Prostate gland (tissue), 2 donors: ENCODE data around the gene SPRYD7. TPM values are rescaled to one million over a fixed set of nuclear protein-coding genes. Genes with fewer than 3 reads are reported as not detected.

ENCODE experiments used
- DNase-seq: peaks from one replicate; pipeline ENCODE4 v3.0.0-alpha.2; 2019; ENCODE audit warnings: low spot score
- H3K27ac ChIP-seq, 2 donors: fragments of 200-600 bp; sonication (generic); 2 replicates each; pipeline ENCODE4 v1.5.1; 2017 to 2019
- H3K27me3 ChIP-seq: fragments of 200-600 bp; sonication (generic); replicated peaks from 2 replicates; pipeline ENCODE4 v1.5.1; 2019; ENCODE audit not compliant: insufficient read depth
- H3K36me3 ChIP-seq, 2 donors: fragments of 200-600 bp; sonication (generic); 1 replicate in 1 of 2; 2 replicates in 1 of 2; pipeline versions ENCODE4 v1.5.1 to v1.8.1; 2017 to 2019
- H3K4me1 ChIP-seq: fragments of 200-600 bp; sonication (generic); replicated peaks from 2 replicates; pipeline ENCODE4 v1.5.1; 2019
- H3K4me3 ChIP-seq, 2 donors: fragments of 200-600 bp; sonication (generic); 2 replicates each; pipeline ENCODE4 v1.5.1; 2017 to 2019
- H3K9me3 ChIP-seq: fragments of 200-600 bp; sonication (generic); 2 replicates; pipeline ENCODE4 v1.5.1; 2017
- CTCF ChIP-seq, 4 experiments: fragments of 200-600 bp in 2 of 4; fragments of 450-650 bp in 2 of 4; sonication (generic) in 2 of 4; IDR thresholded peaks; 1 replicate in 3 of 4; 2 replicates in 1 of 4; pipeline ENCODE4 v1.5.1; 2016 to 2019; ENCODE audit warnings: antibody characterized with exemption in 4 of 4, mild to moderate bottlenecking in 2 of 4, moderate library complexity in 2 of 4
- POLR2A ChIP-seq: fragments of 450-650 bp; IDR thresholded peaks from one replicate; pipeline ENCODE4 v1.6.1; 2016; ENCODE audit warnings: antibody characterized with exemption, mild to moderate bottlenecking
- POLR2AphosphoS5 ChIP-seq: sonication (generic); formaldehyde crosslinking; IDR thresholded peaks from one replicate; pipeline ENCODE4 v1.6.1; 2017; ENCODE audit warnings: antibody characterized with exemption
- WGBS: methylation state at CpG from one replicate; pipeline ENCODE4 v1.1.5; 2018; 5-methylcytosine and 5-hydroxymethylcytosine counted together
- intact Hi-C: fragments of 100-400 bp; cut with DNase I; formaldehyde crosslinking; loops from one replicate; pipeline ENCODE4 v1.14.2; 2022
- total RNA-seq, 2 donors: library from RNA; depleted of rRNA; stranded (reverse); fragments of >200 nt; gene quantifications; one replicate each; pipeline ENCODE4 v1.1.0, GENCODE V29; 2016

Gene SPRYD7
- total RNA-seq, 2 donors from 2014 or later: 6.9 to 8.4 TPM

GRCh38 chr13:49898792-49899191 is 37.3 kb downstream of the SPRYD7 start:
- no peak for TF ChIP-seq POLR2A
- no peak for TF ChIP-seq CTCF (IDR thresholded peaks at IDR 0.05)
- no peak for TF ChIP-seq POLR2AphosphoS5
- Histone ChIP-seq H3K36me3 (no peaks in the 10 kb centered on the region), H3K4me1 (no peaks in the 10 kb centered on the region), H3K27me3 (no peaks in the 10 kb centered on the region), H3K9me3 (no peaks in the 10 kb centered on the region), H3K4me3 (no peak overlapping the region), H3K27ac (no peak overlapping the region)
- DNase-seq: no peak
- intact Hi-C loops: no loop called here
- 94% methylated on average over 8 of the region's 8 CpGs for WGBS

GRCh38 chr13:49897713-49898112 is 38.4 kb downstream of the SPRYD7 start:
- 88% methylated on average over 3 of the region's 3 CpGs for WGBS
- H3K27me3 ChIP-seq: no peaks in the 10 kb centered on the region
- H3K36me3 ChIP-seq: no peaks in the 10 kb centered on the region
- no peak for DNase-seq
- no peak overlapping the region for H3K27ac ChIP-seq
- no peak overlapping the region for H3K4me3 ChIP-seq
- intact Hi-C loops: no loop called here
- no peak for TF ChIP-seq CTCF (IDR thresholded peaks at IDR 0.05)
- TF ChIP-seq POLR2A: no peak
- H3K9me3 ChIP-seq: no peaks in the 10 kb centered on the region
- no peaks in the 10 kb centered on the region for H3K4me1 ChIP-seq

GRCh38 chr13:49895826-49896225 is 40.3 kb downstream of the SPRYD7 start:
- H3K4me3 ChIP-seq: no peak overlapping the region
- H3K9me3 ChIP-seq: no peaks in the 10 kb centered on the region
- H3K4me1 ChIP-seq: no peaks in the 10 kb centered on the region
- no peak overlapping the region for H3K27ac ChIP-seq
- H3K27me3 ChIP-seq: no peaks in the 10 kb centered on the region
- H3K36me3 ChIP-seq: no peaks in the 10 kb centered on the region
- intact Hi-C loops: no loop called here
- 95% methylated on average over 4 of the region's 4 CpGs for WGBS
- TF ChIP-seq CTCF (IDR thresholded peaks at IDR 0.05): no peak
- TF ChIP-seq POLR2AphosphoS5: no peak
- TF ChIP-seq POLR2A: no peak
- DNase-seq: no peak

- Histone ChIP-seq H3K4me3 (no peak overlapping the region), H3K36me3 (no peaks in the 10 kb centered on the region), H3K4me1 (no peaks in the 10 kb centered on the region), H3K9me3 (no peaks in the 10 kb centered on the region), H3K27ac (no peak overlapping the region), H3K27me3 (no peaks in the 10 kb centered on the region)
- 93% methylated on average over 3 of the region's 3 CpGs for WGBS
- TF ChIP-seq POLR2AphosphoS5 (no peak), POLR2A (no peak), CTCF (IDR thresholded peaks at IDR 0.05) (no peak)
- intact Hi-C loops: no loop called here
- no peak for DNase-seq
Measured at GRCh38 chr13:49893591-49893990, 42.5 kb downstream of the SPRYD7 start.

- no peak for TF ChIP-seq POLR2AphosphoS5
- no peaks in the 10 kb centered on the region for H3K27me3 ChIP-seq
- 93% methylated on average over 15 of the region's 15 CpGs for WGBS
- no peak overlapping the region for H3K27ac ChIP-seq
- no peak overlapping the region for H3K4me3 ChIP-seq
- H3K4me1 ChIP-seq: no peaks in the 10 kb centered on the region
- no peaks in the 10 kb centered on the region for H3K36me3 ChIP-seq
- H3K9me3 ChIP-seq: no peaks in the 10 kb centered on the region
- no peak for DNase-seq
- intact Hi-C loops: no loop called here
Measured at GRCh38 chr13:49890376-49890775, 45.8 kb downstream of the SPRYD7 start.
